ENCODE data around the gene FNDC3B.

Gene FNDC3B

DNA sequence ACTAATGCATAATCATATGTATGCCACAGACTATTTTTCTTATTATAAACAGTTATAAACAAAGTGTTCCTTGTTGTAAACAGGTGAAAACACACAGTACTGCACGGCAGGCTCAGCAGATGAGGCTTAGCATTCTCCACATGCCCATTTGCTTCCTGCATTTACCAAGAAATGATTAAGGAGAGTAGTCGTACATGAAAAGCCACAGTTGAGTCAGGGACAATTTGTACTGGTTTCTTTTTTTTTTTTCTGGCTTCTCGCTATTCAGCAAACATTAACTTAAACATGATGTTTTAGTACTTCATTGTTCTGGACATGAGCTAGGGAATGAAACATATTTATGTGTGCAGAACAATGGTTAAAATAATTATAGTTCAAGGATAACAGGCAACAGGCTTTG lies 345.5 kb downstream of the FNDC3B start:
- Histone ChIP-seq H3K4me3 (ENCODE audit: low read depth, low read length) (no peak overlapping the region), H3K9me3 (ENCODE audit: control insufficient read depth, insufficient read depth, low read depth, low read length) (no peaks in the 10 kb centered on the region), H3K36me3 (ENCODE audit: control insufficient read depth in 2 of 2, insufficient read depth in 1 of 2, low read length in 2 of 2) (peaks cover 0 to 10% of the 10 kb centered on the region in 2 experiments; a peak in 1 of 3 replicates), H3K4me1 (ENCODE audit: control insufficient read depth, insufficient read depth, low read length) (no peaks in the 10 kb centered on the region), H3K27ac (ENCODE audit: extremely low read depth, low read depth, low read length) (no peak overlapping the region)
- ChIA-PET POLR2A (no interaction called here), CTCF (interaction anchor here (0.7 to 1.0 kb wide), 2 partner anchors 288 to 548 kb away, joined by 3 read pairs; no protein-coding TSS in a partner anchor)
- TF ChIP-seq ZNF433 (tag by site-specific recombination; IDR thresholded peaks at IDR 0.05; ENCODE audit: low read depth) (no peak), EGR2 (tag by site-specific recombination; IDR thresholded peaks at IDR 0.05; ENCODE audit: low read depth) (no peak), KLF9 (tag by site-specific recombination; IDR thresholded peaks at IDR 0.05; ENCODE audit: low read depth) (no peak), ZNF423 (tag by site-specific recombination; IDR thresholded peaks at IDR 0.05) (no peak)

DNA sequence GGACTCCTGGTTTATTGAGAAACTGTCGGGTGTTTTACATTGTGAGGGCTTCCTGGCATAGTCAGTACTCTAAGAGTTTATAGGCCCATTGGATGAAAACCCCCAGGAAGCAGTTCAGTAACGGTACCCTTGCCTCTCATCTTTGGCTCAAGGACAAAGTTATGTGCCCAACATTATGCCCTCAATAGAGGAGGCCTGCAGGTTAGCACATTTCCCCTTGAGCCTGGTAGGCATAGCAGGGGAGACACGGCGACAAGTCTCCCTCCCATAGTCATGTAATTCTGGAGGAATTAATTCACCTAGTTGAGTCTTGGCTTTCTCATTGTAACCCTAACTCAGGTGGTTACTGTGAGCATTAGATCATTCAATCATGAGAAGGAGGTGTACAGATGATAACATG lies 348.4 kb downstream of the FNDC3B start:
- TF ChIP-seq, protein P1, sequence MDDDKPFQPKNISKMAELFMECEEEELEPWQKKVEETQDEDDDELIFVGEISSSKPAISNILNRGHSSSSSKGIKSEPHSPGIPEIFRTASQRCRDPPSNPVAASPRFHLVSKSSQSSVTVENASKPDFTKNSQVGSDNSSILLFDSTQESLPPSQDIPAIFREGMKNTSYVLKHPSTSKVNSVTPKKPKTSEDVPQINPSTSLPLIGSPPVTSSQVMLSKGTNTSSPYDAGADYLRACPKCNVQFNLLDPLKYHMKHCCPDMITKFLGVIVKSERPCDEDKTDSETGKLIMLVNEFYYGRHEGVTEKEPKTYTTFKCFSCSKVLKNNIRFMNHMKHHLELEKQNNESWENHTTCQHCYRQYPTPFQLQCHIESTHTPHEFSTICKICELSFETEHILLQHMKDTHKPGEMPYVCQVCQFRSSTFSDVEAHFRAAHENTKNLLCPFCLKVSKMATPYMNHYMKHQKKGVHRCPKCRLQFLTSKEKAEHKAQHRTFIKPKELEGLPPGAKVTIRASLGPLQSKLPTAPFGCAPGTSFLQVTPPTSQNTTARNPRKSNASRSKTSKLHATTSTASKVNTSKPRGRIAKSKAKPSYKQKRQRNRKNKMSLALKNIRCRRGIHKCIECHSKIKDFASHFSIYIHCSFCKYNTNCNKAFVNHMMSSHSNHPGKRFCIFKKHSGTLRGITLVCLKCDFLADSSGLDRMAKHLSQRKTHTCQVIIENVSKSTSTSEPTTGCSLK (tag by site-specific recombination; IDR thresholded peaks at IDR 0.05), result no peak
- TF ChIP-seq HOXA7 (CRISPR knock-in tag; IDR thresholded peaks at IDR 0.05; ENCODE audit: borderline replicate concordance) (no peak), ZNF449 (tag by site-specific recombination; IDR thresholded peaks at IDR 0.05) (no peak), ZNF112 (tag by site-specific recombination; IDR thresholded peaks at IDR 0.05) (no peak), BCL6B (tag by site-specific recombination; IDR thresholded peaks at IDR 0.05) (no peak), HOXD13 (CRISPR knock-in tag; IDR thresholded peaks at IDR 0.05; ENCODE audit: borderline replicate concordance) (no peak), KLF16 (tag by site-specific recombination; IDR thresholded peaks at IDR 0.05) (no peak), YY1 (tag by site-specific recombination; IDR thresholded peaks at IDR 0.05) (no peak), ELK4 (IDR thresholded peaks at IDR 0.05; ENCODE audit: borderline replicate concordance, low read depth, low read length) (no peak), FEZF1 (tag by site-specific recombination; IDR thresholded peaks at IDR 0.05) (no peak), ZNF211 (tag by site-specific recombination; IDR thresholded peaks at IDR 0.05; ENCODE audit: low read depth) (no peak), ZNF664 (tag by site-specific recombination; IDR thresholded peaks at IDR 0.05) (no peak), ZBTB7A (tag by site-specific recombination; IDR thresholded peaks at IDR 0.05; ENCODE audit: low read depth) (no peak), ZNF560 (tag by site-specific recombination; IDR thresholded peaks at IDR 0.05; ENCODE audit: borderline replicate concordance) (no peak), ZNF274 (IDR thresholded peaks at IDR 0.05; ENCODE audit: low read length) (no peak), ZNF274 (tag by site-specific recombination; IDR thresholded peaks at IDR 0.05; ENCODE audit: borderline replicate concordance) (no peak)
- Histone ChIP-seq H3K36me3 (ENCODE audit: control insufficient read depth in 2 of 2, insufficient read depth in 1 of 2, low read length in 2 of 2) (no peaks in the 10 kb centered on the region), H3K9me3 (ENCODE audit: control insufficient read depth, insufficient read depth, low read depth, low read length) (no peaks in the 10 kb centered on the region), H3K4me3 (ENCODE audit: low read depth, low read length) (no peak overlapping the region), H3K27ac (ENCODE audit: extremely low read depth, low read depth, low read length) (no peak overlapping the region), H3K4me1 (ENCODE audit: control insufficient read depth, insufficient read depth, low read length) (no peaks in the 10 kb centered on the region)
- POLR2A ChIA-PET, result no interaction called here
- CTCF ChIA-PET, result no interaction called here
